Measurements from ENCODE around the gene TTLL12. TPM values are rescaled to one million over a fixed set of nuclear protein-coding genes. Genes with fewer than 3 reads are reported as not detected.
A peak's percentile ranks its signal among the peaks of the same experiment; 100 is the strongest.

TTLL12 gene
- total RNA-seq, 1 experiment from 2014 or later, result 100 TPM

GRCh38 chr22:43151251-43152002 lies 35.5 kb downstream of the TTLL12 start, which contains the start of gene TSPO:
Gene TSPO (plus strand): TSS chr22:43151559. CDS start chr22:43159239, 7,680 bp downstream.
- H3K36me3 ChIP-seq (ENCODE audit: control insufficient read depth in 1 of 2, insufficient read depth in 2 of 2, low read length in 2 of 2), result no peaks in the 10 kb centered on the region; a peak in 1 of 4 replicates
- TF ChIP-seq, protein P1, sequence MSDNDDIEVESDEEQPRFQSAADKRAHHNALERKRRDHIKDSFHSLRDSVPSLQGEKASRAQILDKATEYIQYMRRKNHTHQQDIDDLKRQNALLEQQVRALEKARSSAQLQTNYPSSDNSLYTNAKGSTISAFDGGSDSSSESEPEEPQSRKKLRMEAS (IDR thresholded peaks at IDR 0.05), result peak; percentile 81
- peak; percentile 87 for TF ChIP-seq POLR2AphosphoS5 (IDR thresholded peaks at IDR 0.05; ENCODE audit: low read depth, low read length)
- TF ChIP-seq POLR2A (IDR thresholded peaks at IDR 0.05; ENCODE audit: borderline replicate concordance, extremely low read depth, insufficient read depth, insufficient read length), result peak; percentile 58
- TF ChIP-seq FOSL1 (IDR thresholded peaks at IDR 0.05; ENCODE audit: low read depth), result no peak
- TF ChIP-seq, protein P2, sequence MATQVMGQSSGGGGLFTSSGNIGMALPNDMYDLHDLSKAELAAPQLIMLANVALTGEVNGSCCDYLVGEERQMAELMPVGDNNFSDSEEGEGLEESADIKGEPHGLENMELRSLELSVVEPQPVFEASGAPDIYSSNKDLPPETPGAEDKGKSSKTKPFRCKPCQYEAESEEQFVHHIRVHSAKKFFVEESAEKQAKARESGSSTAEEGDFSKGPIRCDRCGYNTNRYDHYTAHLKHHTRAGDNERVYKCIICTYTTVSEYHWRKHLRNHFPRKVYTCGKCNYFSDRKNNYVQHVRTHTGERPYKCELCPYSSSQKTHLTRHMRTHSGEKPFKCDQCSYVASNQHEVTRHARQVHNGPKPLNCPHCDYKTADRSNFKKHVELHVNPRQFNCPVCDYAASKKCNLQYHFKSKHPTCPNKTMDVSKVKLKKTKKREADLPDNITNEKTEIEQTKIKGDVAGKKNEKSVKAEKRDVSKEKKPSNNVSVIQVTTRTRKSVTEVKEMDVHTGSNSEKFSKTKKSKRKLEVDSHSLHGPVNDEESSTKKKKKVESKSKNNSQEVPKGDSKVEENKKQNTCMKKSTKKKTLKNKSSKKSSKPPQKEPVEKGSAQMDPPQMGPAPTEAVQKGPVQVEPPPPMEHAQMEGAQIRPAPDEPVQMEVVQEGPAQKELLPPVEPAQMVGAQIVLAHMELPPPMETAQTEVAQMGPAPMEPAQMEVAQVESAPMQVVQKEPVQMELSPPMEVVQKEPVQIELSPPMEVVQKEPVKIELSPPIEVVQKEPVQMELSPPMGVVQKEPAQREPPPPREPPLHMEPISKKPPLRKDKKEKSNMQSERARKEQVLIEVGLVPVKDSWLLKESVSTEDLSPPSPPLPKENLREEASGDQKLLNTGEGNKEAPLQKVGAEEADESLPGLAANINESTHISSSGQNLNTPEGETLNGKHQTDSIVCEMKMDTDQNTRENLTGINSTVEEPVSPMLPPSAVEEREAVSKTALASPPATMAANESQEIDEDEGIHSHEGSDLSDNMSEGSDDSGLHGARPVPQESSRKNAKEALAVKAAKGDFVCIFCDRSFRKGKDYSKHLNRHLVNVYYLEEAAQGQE (IDR thresholded peaks at IDR 0.05; ENCODE audit: low read depth), result no peak
- no peak for TF ChIP-seq EGR1 (IDR thresholded peaks at IDR 0.05; ENCODE audit: low read depth)
- TF ChIP-seq CBX3 (IDR thresholded peaks at IDR 0.05; ENCODE audit: low read depth), result no peak
- DNase-seq (ENCODE audit: low read depth, low spot score) (no peak), ATAC-seq (peak; percentile 78)
- intact Hi-C loops (cut with micrococcal nuclease), result no loop called here
- peak within 1 kb of the TSS; percentile 92 for H3K27ac ChIP-seq (ENCODE audit: low read depth, low read length)
- no peaks in the 10 kb centered on the region for H3K9me2 ChIP-seq (ENCODE audit: insufficient read depth)
- peaks cover 42% of the 10 kb centered on the region for H3K79me2 ChIP-seq (ENCODE audit: insufficient read depth, low read length)
- no peaks in the 10 kb centered on the region for H3K9me3 ChIP-seq (ENCODE audit: control insufficient read depth in 1 of 2, insufficient read depth in 1 of 2, low read depth in 1 of 2, low read length in 2 of 2)
- H3K9ac ChIP-seq (ENCODE audit: low read length), result peak within 1 kb of the TSS; percentile 78
- peak within 1 kb of the TSS; percentile 99 for H3K4me2 ChIP-seq (ENCODE audit: low read length)
- RAD21 ChIA-PET (ENCODE audit: low non-redundant PET in 1 of 2, low total read pairs in 2 of 2, uncharacterized antibody in 2 of 2, unreplicated experiment in 2 of 2), result interaction anchor here in 1 of 2 experiments (0.8 kb wide), 1 partner anchor 45 kb away, joined by 3 read pairs; no protein-coding TSS in a partner anchor
- POLR2A ChIA-PET, result interaction anchor here (1.0 to 1.9 kb wide), 4 partner anchors 24 to 536 kb away, joined by 4 to 8 read pairs (median 4); partner anchors contain the start of gene POLDIP3
- H4K20me1 ChIP-seq (ENCODE audit: insufficient read depth), result no peaks in the 10 kb centered on the region
- H3K4me3 ChIP-seq (replicated peaks in 1 of 2; ENCODE audit: low read depth in 1 of 2, low read length in 2 of 2), result peak within 1 kb of the TSS; percentile 80 to 82
- H2AFZ ChIP-seq (ENCODE audit: low read depth, low read length, poor library complexity, severe bottlenecking), result no peak within 1 kb of the TSS
- no peaks in the 10 kb centered on the region for H3K27me3 ChIP-seq (ENCODE audit: insufficient read depth, low read length)
- CTCF ChIA-PET, result interaction anchor here (0.7 kb wide), 1 partner anchor 15 kb away, joined by 3 read pairs; no protein-coding TSS in a partner anchor
- TSS peak; percentile 50 for BruUV-seq (replicated peaks)
- peaks cover 9 to 39% of the 10 kb centered on the region in 2 experiments for H3K4me1 ChIP-seq (ENCODE audit: control insufficient read depth in 1 of 2, insufficient read depth in 2 of 2, low read length in 2 of 2)

Measured in HCT116 (cell line).